GM20431 (cell line): ENCODE results near the gene SLC25A11.

Experiments
- in situ Hi-C: fragments of 300-500 bp; cut with MseI, MboI; formaldehyde crosslinking; loops from one replicate; pipeline ENCODE4 v1.15.0; 2020; ENCODE audit warnings: low sequenced_read_pairs; ENCODE audit not compliant: unreplicated experiment

The SLC25A11 gene

GRCh38 chr17:4967539-4968485 is 28.0 kb upstream of the SLC25A11 start, which contains the start of gene SPAG7:
TSS of gene SPAG7 (minus strand) at chr17:4967817. CDS start at chr17:4967804, 13 bp downstream.
- in situ Hi-C loops, result no loop called here

DNA sequence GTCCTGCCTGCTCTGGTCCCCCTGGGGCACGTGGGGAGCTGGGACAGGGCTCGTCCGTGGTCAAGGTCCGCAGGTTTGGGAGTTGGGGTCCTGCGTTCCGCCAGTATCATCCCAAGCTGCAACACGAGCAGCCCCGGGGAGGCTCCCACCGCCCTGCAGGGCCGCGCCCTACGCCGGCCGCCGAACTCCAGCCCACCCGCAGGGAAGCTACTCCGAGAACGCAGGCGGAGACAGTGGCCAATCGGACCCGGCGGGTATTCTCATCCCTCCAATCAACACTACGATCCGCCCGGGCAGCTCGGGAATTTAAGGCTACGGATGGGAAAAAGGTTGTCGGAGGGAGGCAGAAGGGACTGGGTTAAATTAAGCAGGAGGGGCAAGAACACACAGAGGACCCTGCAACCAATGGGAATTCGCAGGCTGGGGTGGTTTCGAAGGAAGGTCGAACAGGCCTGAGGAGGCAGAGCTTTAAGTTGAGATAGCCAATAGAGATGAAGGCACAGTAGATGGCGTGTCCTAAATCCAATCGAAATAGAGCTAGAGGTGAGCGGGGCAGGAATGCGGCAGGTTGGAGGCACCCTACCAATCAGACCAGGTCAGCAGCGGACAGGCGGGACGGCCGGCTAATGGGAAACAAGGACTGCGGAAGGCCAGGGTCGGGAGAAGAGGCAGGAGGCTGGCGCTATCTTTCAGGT is 27.1 kb upstream of the SLC25A11 start:
- in situ Hi-C loops, result no loop called here

DNA sequence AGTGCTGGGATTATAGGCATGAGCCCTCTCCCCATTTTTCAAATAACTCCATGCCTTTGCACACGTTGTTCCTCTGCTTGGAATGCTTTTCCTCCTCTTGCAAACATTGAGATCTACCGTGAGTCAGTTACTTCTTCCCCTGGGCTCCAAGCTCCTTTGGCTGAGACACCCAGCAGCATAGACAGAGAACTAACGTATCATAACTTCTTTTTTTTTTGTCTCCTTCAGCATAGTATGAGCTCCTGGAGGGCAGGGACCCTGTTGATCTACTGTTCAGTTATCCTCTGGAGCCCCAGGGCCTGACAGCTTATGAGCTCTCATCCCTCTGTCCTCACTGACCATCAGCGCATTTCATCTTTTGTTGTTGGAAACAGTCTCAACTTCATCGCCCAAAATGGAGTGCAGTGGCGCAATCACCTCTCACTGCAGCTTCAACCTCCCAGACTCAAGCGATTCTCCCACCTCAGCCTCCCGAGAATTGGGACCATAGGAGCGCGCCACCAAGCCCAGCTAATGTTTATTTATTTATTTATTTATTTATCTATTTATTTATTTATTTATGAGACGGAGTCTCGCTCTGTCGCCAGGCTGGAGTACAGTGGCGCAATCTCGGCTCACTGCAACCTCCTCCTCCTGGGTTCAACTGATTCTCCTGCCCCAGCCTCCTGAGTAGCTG is 25.6 kb upstream of the SLC25A11 start:
- in situ Hi-C loops, result no loop called here

- in situ Hi-C loops, result no loop called here
These were observed 20.6 kb upstream of the SLC25A11 start for GRCh38 chr17:4960279-4960922.

DNA sequence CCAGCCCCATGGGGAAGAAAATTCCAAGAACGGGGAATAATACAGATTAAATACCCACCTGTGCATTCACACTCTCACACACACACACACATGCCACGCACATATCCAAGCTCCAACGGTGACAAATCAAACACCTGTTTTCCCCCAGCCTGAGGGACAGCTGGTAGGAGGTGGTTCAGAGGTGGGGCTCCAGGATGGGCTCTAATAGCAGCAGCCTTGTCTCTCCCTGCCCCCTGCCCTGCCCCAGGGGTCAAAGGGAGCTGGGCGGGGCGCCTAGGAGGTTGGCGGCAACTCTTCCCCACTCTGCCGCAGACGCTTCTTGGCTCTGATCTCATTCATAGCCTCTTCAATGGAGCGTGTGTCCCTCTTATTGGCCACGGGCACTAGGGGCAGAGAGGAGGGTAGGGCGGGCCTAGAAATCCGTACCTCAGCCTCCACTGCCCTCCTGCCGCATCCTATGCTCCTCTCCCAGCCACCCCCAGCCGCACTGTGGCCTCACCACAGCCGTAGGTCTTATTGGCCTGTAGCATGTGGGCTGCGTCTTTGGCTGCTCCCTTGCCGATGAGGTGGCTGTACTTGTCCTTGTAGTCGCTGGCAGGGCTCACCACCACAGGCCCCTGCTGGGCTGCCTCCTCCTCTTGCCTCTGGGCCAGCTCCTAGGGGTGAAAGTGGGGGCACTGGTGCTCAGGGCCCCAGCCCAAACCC is 19.6 kb upstream of the SLC25A11 start:
- in situ Hi-C loops, result no loop called here

- in situ Hi-C loops, result no loop called here
These were observed 18.3 kb upstream of the SLC25A11 start for GRCh38 chr17:4958102-4958501.

DNA sequence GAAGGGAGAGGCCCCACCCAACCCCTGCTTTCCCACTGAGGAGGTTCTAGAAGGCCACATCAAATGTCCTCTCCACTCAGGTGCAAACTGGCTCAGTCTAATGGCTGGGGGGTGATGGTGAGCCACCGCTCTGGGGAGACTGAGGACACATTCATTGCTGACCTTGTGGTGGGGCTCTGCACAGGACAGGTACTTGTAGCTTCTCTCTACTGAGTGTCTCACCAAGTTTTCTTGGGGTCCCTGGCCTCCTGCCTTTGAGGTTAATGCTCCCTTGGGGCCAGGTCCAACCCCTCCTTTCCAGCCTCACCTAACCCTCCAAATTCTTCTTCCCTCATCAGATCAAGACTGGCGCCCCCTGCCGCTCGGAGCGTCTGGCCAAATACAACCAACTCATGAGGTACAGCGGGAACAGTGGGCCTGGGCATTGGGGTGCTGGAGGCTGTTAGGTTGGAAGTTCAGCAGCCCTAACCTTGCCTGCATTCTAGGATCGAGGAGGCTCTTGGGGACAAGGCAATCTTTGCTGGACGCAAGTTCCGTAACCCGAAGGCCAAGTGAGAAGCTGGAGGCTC is 16.7 kb upstream of the SLC25A11 start:
- in situ Hi-C loops, result no loop called here

DNA sequence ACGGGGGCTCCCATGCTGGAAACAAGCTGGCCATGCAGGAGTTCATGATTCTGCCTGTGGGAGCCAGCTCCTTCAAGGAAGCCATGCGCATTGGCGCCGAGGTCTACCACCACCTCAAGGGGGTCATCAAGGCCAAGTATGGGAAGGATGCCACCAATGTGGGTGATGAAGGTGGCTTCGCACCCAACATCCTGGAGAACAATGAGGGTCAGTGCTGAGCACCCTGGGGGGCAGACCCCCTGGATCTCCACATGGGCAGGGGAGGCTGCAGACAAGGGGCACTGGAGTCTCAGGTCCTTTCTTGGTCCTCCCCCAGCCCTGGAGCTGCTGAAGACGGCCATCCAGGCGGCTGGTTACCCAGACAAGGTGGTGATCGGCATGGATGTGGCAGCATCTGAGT is 15.2 kb upstream of the SLC25A11 start:
- in situ Hi-C loops, result no loop called here

GRCh38 chr17:4953451-4953961 is 13.7 kb upstream of the SLC25A11 start:
- in situ Hi-C loops, result no loop called here

GRCh38 chr17:4951486-4951885 is 11.6 kb upstream of the SLC25A11 start:
- in situ Hi-C loops, result no loop called here

- in situ Hi-C loops, result no loop called here
These were observed 10.9 kb upstream of the SLC25A11 start, which contains the start of gene ENO3 for GRCh38 chr17:4950746-4951204. TSS of gene ENO3 (plus strand) at chr17:4951119. CDS start at chr17:4951830, 711 bp downstream.

DNA sequence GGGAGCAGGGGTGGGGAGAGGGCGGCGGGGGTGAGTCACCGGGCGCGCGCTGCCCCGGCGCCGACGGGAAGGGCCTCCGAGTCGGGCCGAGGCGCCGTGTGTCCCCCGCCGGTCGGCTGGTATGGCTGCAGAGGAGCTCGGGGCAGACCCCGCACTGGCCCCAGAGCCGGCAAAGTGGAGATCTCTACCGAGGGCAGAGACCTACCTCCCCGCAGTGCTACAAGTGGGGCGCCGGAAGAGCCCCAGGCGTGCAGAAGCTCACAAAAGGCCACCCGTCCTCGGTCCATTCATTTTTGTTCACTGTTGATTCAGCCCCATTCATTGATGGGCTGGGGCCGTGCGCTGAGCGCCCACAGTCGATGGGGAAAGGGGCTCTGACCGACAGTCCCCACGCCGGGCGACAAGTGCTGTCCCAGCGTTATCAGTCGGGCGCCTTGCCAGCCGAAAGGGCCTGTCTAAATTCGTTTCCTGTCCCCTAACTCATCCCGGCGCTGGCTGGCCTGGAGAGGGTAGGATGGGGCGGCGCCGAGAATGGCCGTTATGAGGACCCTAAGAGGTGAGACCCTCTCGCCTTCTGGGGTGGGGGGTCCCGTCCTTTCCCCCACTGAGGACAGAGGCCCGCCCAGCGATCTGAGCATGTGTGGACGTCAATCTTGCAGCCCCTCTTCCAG is 10.4 kb upstream of the SLC25A11 start:
- in situ Hi-C loops, result no loop called here

DNA sequence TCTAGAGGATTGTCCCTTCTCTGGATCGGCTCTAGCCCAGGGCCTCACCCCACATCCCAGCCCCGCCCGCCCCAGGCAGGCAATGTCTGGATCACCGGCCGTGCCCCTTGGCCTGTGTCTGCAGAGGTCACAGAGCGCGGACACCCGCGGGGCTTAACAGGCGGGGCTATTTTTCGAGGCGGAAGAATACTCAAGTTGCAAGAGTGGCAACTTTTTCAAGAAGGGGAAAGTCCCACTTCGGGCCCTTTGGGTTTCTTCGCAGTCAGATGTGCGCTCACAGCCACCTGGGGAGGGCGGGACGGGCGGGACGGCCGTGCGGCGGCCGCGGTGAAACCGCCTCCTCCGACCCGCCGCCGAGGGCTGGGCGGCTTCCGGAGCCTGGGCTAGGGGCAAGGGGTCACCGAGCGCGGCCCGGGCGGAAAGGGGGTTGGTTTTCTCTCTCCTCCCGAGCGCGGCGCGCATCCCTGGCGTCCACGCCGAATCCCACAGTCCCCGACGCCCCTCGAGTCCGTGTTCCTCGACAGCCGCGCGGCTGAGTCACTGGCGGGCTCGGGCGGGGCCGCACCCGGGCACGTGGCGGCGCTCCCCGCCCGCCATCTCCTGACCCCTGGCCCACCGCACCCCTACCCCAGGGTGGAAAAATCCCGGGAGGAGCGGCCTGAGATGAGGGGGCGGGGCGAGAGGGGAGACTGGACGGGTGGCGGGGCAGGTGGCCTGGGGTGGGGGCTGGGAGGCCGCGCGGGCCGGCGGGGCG is 9.7 kb upstream of the SLC25A11 start:
- in situ Hi-C loops, result no loop called here

DNA sequence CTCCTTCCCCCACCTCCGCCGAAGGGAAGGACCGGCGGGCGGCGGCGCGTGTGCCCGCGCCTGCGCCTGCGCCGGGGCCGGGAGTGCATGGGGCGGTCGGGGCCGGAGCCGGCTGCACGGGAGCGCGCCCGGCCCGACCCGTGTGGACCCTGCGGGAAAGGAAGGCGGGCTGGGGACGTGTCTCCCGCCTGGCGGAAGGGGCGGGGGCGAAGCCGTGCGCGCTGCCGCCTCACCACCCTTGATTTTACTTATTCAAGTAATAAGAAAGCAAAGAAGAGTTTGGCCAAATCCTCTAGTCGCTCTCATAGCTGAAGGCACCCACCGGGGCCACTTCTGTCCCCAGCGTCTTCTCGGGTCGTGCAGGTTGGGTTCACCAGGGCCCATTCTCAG is 9.1 kb upstream of the SLC25A11 start:
- in situ Hi-C loops, result no loop called here

GRCh38 chr17:4948166-4948930 is 8.5 kb upstream of the SLC25A11 start, which contains the start of gene PFN1:
TSS of gene PFN1 (minus strand) at chr17:4948530. CDS start at chr17:4948394, 136 bp downstream.
- in situ Hi-C loops, result no loop called here

GRCh38 chr17:4947411-4948165 is 7.7 kb upstream of the SLC25A11 start:
- in situ Hi-C loops, result no loop called here
